ENCODE results near the gene TLDC2. TPM values are rescaled to one million over a fixed set of nuclear protein-coding genes. Genes with fewer than 3 reads are reported as not detected.
"Not testable (repeated sequence)": the region's sequence is repeated elsewhere in the genome, so short reads cannot be mapped to it uniquely, and the experiment has no call there.

TLDC2 gene
- total RNA-seq, 1 experiment from 2014 or later, result 1.1 TPM

DNA sequence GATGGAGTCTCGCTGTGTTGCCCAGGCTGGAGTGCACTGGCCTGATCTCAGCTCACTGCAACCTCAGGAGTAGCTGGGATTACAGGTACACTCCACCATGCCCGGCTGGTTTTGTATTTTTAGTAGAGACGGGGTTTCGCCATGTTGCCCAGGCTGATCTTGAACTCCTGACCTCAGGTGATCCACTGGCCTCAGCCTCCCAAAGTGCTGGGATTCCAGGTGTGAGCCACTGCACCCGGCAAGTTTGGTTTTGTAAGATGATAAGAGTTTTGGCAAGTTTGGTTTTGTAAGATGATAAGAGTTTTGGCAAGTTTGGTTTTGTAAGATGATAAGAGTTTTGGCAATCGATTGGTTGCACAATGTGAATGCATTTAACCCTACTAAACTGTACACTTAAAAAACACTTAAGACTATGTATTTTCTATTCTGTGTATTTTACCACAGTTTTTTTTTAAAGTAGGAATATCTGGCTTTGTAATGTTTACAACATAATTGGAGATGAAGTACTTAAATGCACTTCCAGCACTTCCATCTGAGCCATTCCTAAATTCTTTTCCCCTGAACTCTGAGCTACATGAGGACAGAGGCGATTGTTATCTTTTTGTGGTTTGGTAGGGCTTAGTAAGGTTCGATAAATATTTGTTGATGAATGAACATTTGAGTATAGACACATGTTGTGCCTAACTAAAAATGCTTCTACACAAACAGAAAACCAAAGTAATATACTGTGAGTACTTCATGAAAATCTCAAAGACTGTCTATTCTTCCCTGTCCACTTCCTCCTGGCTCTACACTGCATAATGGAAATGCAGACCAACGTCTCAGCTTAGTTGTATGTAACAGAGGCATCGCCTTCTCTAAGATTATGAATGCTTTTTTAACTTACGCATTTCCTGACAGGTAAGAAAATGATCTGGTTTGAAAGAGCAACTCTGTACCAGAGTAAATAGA is 56.8 kb downstream of the TLDC2 start:
- H3K27ac Mint-ChIP-seq (ENCODE audit: unreplicated experiment), result no peak overlapping the region
- no peak for DNase-seq
- peaks cover 11% of the 10 kb centered on the region for H3K4me1 Mint-ChIP-seq (ENCODE audit: low read depth, unreplicated experiment)
- TF ChIP-seq, protein P1, sequence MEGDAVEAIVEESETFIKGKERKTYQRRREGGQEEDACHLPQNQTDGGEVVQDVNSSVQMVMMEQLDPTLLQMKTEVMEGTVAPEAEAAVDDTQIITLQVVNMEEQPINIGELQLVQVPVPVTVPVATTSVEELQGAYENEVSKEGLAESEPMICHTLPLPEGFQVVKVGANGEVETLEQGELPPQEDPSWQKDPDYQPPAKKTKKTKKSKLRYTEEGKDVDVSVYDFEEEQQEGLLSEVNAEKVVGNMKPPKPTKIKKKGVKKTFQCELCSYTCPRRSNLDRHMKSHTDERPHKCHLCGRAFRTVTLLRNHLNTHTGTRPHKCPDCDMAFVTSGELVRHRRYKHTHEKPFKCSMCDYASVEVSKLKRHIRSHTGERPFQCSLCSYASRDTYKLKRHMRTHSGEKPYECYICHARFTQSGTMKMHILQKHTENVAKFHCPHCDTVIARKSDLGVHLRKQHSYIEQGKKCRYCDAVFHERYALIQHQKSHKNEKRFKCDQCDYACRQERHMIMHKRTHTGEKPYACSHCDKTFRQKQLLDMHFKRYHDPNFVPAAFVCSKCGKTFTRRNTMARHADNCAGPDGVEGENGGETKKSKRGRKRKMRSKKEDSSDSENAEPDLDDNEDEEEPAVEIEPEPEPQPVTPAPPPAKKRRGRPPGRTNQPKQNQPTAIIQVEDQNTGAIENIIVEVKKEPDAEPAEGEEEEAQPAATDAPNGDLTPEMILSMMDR (IDR thresholded peaks at IDR 0.05; ENCODE audit: unreplicated experiment), result no peak
- CTCF ChIA-PET, result interaction anchor here (0.6 kb wide), 2 partner anchors 103 to 323 kb away, joined by 3 to 4 read pairs; no protein-coding TSS in a partner anchor
- H3K36me3 Mint-ChIP-seq (ENCODE audit: insufficient read depth, unreplicated experiment), result peaks cover 29% of the 10 kb centered on the region
- no peaks in the 10 kb centered on the region for H3K9me3 Mint-ChIP-seq (ENCODE audit: low read depth, unreplicated experiment)
- no peaks in the 10 kb centered on the region for H3K27me3 Mint-ChIP-seq (ENCODE audit: unreplicated experiment)
- BruUV-seq (replicated peaks), result no TSS peak
- intact Hi-C loops (cut with micrococcal nuclease; ENCODE audit: unreplicated experiment), result no loop called here
- H3K4me3 Mint-ChIP-seq (ENCODE audit: low read depth, unreplicated experiment), result no peak overlapping the region

DNA sequence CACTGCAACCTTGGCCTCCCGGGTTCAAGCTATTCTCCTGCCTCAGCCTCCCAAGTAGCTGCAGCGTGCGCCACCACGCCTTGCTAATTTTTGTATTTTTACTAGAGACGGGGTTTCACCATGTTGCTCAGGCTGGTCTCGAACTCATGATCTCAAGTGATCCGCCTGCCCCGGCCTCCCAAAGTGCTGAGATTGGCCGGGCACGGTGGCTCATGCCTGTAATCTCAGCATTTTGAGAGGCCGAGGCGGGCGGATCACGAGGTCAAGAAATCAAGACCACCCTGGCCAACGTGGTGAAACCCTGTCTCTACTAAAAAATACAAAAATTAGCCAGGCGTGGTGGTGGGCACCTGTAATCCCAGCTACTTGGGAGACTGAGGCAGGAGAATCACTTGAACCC is 57.6 kb downstream of the TLDC2 start:
- Mint-ChIP-seq H3K36me3 (ENCODE audit: insufficient read depth, unreplicated experiment) (peaks cover 27% of the 10 kb centered on the region), H3K4me1 (ENCODE audit: low read depth, unreplicated experiment) (peaks cover 11% of the 10 kb centered on the region)
- BruUV-seq (replicated peaks); intact Hi-C loops (cut with micrococcal nuclease; ENCODE audit: unreplicated experiment); H3K4me3 Mint-ChIP-seq (ENCODE audit: low read depth, unreplicated experiment); DNase-seq; H3K9me3 Mint-ChIP-seq (ENCODE audit: low read depth, unreplicated experiment); H3K27me3 Mint-ChIP-seq (ENCODE audit: unreplicated experiment); H3K27ac Mint-ChIP-seq (ENCODE audit: unreplicated experiment): not testable (repeated sequence)
- CTCF ChIA-PET, result interaction anchor here (0.6 kb wide), 1 partner anchor 103 kb away, joined by 3 read pairs; no protein-coding TSS in a partner anchor

DNA sequence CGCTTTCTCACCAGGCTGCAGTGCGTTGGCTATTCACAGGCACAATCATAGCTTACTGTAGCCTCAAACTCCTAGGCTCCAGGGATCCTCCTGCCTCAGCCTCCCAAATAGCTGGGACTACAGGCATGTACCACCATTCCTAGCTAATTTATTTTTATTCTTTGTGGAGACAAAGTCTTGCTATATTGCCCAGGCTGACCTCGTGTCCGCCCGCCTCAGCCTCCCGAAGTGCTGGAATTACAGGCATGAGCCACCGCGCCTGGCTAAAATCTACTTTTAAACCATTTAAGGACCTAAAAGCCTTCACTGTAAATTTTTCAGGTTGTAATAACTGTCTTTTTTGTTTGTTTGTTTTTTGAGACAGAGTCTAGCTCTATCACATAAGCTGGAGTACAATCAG is 60.4 kb downstream of the TLDC2 start:
- intact Hi-C loops (cut with micrococcal nuclease; ENCODE audit: unreplicated experiment), result no loop called here
- Mint-ChIP-seq H3K9me3 (ENCODE audit: low read depth, unreplicated experiment) (no peaks in the 10 kb centered on the region), H3K4me3 (ENCODE audit: low read depth, unreplicated experiment) (no peak overlapping the region), H3K4me1 (ENCODE audit: low read depth, unreplicated experiment) (peaks cover 17% of the 10 kb centered on the region), H3K27ac (ENCODE audit: unreplicated experiment) (no peak overlapping the region), H3K27me3 (ENCODE audit: unreplicated experiment) (no peaks in the 10 kb centered on the region), H3K36me3 (ENCODE audit: insufficient read depth, unreplicated experiment) (peaks cover 4% of the 10 kb centered on the region)
- BruUV-seq (replicated peaks), result no TSS peak
- TF ChIP-seq, protein P1 (IDR thresholded peaks at IDR 0.05; ENCODE audit: unreplicated experiment), result no peak
- CTCF ChIA-PET, result no interaction called here
- DNase-seq, result no peak

DNA sequence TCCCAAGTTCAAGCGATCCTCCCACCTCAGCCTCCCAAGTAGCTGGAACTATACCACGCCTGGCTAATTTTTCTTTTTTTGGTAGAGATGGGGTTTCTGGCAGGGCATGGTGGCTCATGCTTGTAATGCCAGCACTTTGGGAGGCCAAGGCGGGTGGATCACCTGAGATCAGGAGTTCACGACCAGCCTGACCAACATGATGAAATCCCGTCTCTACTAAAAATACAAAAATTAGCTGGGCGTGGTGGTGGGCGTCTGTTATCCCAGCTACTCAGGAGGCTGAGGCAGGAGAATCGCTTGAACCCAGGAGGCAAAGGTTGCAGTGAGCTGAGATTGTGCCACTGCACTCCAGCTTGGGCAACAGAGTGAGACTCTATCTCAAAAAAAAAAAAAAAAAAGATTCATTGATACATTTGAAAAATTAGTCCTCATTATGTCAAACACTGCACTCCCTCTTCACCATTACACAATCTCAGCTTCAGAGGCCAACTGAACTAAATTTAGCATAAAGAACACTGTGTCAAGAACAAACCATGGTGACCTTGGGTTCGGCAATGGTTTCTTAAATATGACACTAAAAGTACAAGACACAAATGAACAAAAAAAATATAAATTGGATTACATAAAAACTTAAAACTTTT is 60.9 kb downstream of the TLDC2 start:
- H3K9me3 Mint-ChIP-seq (ENCODE audit: low read depth, unreplicated experiment); H3K36me3 Mint-ChIP-seq (ENCODE audit: insufficient read depth, unreplicated experiment); H3K27me3 Mint-ChIP-seq (ENCODE audit: unreplicated experiment); CTCF ChIA-PET; BruUV-seq (replicated peaks); H3K4me3 Mint-ChIP-seq (ENCODE audit: low read depth, unreplicated experiment); DNase-seq; intact Hi-C loops (cut with micrococcal nuclease; ENCODE audit: unreplicated experiment); H3K27ac Mint-ChIP-seq (ENCODE audit: unreplicated experiment): not testable (repeated sequence)
- peaks cover 19% of the 10 kb centered on the region for H3K4me1 Mint-ChIP-seq (ENCODE audit: low read depth, unreplicated experiment)

DNA sequence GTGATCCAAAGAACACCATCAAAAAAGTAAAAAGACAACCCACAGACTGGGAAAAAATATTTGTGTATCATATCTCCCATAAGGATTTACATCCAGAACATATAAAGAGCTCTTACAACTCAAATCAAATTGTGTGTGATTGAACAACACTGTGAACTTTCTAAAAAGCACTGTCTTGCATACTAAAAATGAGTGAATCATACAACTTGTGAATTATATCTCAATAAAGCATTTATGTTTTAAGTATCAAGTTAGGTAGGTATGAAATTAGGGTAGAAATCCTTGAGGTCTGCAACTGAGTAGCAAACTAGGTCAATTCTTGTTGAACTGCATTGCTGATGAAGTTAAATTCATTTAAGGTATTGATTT is 61.4 kb downstream of the TLDC2 start:
- Mint-ChIP-seq H3K27me3 (ENCODE audit: unreplicated experiment) (no peaks in the 10 kb centered on the region), H3K4me1 (ENCODE audit: low read depth, unreplicated experiment) (peaks cover 16% of the 10 kb centered on the region), H3K9me3 (ENCODE audit: low read depth, unreplicated experiment) (no peaks in the 10 kb centered on the region), H3K36me3 (ENCODE audit: insufficient read depth, unreplicated experiment) (peaks cover 4% of the 10 kb centered on the region), H3K4me3 (ENCODE audit: low read depth, unreplicated experiment) (no peak overlapping the region), H3K27ac (ENCODE audit: unreplicated experiment) (no peak overlapping the region)
- CTCF ChIA-PET, result interaction anchor here (0.6 kb wide), 1 partner anchor 9 kb away, joined by 4 read pairs; no protein-coding TSS in a partner anchor
- no TSS peak for BruUV-seq (replicated peaks)
- no peak for DNase-seq
- intact Hi-C loops (cut with micrococcal nuclease; ENCODE audit: unreplicated experiment), result no loop called here
- TF ChIP-seq, protein P1 (IDR thresholded peaks at IDR 0.05; ENCODE audit: unreplicated experiment), result no peak

Measured in Calu3 (cell line).